ENCODE measurements around the gene LRRC63. TPM values are rescaled to one million over a fixed set of nuclear protein-coding genes. Genes with fewer than 3 reads are reported as not detected.

LRRC63 gene
- total RNA-seq, 1 donor from 2014 or later, result 0.42 TPM

DNA sequence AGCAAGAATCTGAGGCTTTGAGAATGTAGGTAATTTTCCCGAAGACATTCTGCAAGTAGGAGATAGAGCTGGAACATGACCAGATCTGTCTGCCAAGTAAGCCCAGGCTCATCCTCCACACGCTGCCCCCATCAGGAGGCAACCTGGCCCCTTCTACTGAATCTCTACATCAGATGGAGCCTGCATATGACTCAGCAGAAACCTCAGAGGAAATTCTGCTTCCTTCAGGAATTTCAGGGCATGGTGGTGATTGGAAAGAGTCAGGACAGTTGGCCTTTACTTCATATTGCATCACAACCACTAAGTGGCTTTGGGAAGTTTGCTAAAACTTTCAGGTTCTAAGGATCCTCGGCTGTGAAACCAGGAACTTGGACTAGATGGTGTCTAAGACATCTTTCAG lies 85.2 kb downstream of the LRRC63 start:
- DNase-seq (ENCODE audit: low read depth), result peak; percentile 23
- H3K36me3 ChIP-seq (ENCODE audit: control insufficient read depth, insufficient read depth, low read length), result no peaks in the 10 kb centered on the region
- TF ChIP-seq, protein P1, sequence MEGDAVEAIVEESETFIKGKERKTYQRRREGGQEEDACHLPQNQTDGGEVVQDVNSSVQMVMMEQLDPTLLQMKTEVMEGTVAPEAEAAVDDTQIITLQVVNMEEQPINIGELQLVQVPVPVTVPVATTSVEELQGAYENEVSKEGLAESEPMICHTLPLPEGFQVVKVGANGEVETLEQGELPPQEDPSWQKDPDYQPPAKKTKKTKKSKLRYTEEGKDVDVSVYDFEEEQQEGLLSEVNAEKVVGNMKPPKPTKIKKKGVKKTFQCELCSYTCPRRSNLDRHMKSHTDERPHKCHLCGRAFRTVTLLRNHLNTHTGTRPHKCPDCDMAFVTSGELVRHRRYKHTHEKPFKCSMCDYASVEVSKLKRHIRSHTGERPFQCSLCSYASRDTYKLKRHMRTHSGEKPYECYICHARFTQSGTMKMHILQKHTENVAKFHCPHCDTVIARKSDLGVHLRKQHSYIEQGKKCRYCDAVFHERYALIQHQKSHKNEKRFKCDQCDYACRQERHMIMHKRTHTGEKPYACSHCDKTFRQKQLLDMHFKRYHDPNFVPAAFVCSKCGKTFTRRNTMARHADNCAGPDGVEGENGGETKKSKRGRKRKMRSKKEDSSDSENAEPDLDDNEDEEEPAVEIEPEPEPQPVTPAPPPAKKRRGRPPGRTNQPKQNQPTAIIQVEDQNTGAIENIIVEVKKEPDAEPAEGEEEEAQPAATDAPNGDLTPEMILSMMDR (IDR thresholded peaks at IDR 0.05; ENCODE audit: insufficient read depth, low read length, poor library complexity, severe bottlenecking), result no peak
- H3K27me3 ChIP-seq (ENCODE audit: control insufficient read depth, insufficient read depth, low read length), result no peaks in the 10 kb centered on the region
- no peak overlapping the region for H3K4me3 ChIP-seq (ENCODE audit: low read depth, low read length)

DNA sequence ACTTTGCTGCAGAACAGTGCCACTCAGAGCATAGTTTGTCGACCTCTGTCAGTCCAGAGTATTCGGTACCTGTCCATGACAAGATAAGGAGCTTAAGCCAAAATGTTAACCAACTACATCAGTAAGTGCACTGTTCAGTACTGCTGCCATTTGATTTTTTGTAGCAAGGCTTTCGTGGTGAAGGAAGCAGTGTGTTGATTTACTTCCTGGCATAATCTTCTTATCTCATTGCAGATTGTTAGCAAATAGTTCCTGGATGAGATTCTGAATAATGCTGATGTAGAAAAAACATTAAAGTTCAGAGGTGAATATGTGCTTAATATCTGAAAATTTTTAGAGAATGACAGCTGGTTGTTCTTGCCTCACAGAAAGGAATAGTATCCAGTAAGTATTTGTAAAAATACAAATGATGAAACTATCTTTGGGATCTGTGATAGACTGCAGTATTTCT lies 85.7 kb downstream of the LRRC63 start:
- no peaks in the 10 kb centered on the region for H3K27me3 ChIP-seq (ENCODE audit: control insufficient read depth, insufficient read depth, low read length)
- no peak overlapping the region for H3K4me3 ChIP-seq (ENCODE audit: low read depth, low read length)
- no peaks in the 10 kb centered on the region for H3K36me3 ChIP-seq (ENCODE audit: control insufficient read depth, insufficient read depth, low read length)
- TF ChIP-seq, protein P1 (IDR thresholded peaks at IDR 0.05; ENCODE audit: insufficient read depth, low read length, poor library complexity, severe bottlenecking), result no peak
- DNase-seq (ENCODE audit: low read depth), result no peak

DNA sequence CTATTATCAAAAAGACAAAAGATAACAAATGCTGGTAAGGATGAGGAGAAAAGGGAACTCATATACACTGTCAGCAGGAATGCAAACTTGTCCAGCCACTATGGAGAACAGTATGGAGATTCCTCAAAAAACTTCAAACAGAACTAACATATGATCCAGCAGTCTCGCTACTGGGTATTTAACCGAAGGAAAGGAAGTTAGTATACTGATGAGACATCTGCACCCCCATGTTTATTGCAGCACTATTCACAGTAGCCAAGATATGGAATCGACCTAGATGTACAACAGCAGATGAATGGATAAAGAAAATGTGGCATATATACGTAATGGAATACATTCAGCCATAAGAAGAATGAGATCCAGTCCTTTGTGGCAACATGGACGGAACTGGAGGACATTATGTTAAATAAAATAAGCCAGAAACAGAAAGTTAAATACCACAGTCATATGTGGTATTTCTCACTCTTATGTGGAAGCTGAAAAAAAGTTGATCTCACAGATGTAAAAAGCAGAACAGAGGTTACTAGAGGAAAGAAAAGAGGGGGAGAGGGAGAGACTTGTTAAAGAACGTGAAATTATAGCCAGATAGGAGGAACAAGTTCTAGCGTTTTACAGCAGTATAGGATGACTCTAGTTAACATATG lies 92.1 kb downstream of the LRRC63 start:
- TF ChIP-seq, protein P1 (IDR thresholded peaks at IDR 0.05; ENCODE audit: insufficient read depth, low read length, poor library complexity, severe bottlenecking), result no peak
- H3K4me3 ChIP-seq (ENCODE audit: low read depth, low read length), result no peak overlapping the region
- no peak for DNase-seq (ENCODE audit: low read depth)
- H3K27me3 ChIP-seq (ENCODE audit: control insufficient read depth, insufficient read depth, low read length), result no peaks in the 10 kb centered on the region
- no peaks in the 10 kb centered on the region for H3K36me3 ChIP-seq (ENCODE audit: control insufficient read depth, insufficient read depth, low read length)

DNA sequence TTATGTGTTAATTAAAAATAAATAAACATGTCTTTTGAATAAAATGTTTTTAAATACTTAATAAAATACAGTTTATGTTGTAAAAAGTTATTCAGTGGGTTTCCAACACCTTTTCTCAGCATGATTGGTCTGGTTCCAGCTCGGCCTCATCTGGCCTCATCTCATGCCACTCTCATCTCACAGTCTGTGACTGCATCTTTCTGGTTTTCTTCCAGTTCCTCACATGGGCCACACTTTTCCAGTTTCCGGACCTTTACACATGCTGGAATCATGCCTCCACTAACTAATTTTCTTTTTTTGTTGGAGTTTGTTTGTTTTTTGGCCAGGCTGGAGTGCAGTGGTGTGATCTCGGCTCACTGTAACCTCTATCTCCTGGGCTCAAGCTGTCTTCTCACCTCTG lies 92.8 kb downstream of the LRRC63 start:
- DNase-seq (ENCODE audit: low read depth), result no peak
- H3K4me3 ChIP-seq (ENCODE audit: low read depth, low read length), result no peak overlapping the region
- no peaks in the 10 kb centered on the region for H3K27me3 ChIP-seq (ENCODE audit: control insufficient read depth, insufficient read depth, low read length)
- TF ChIP-seq, protein P1 (IDR thresholded peaks at IDR 0.05; ENCODE audit: insufficient read depth, low read length, poor library complexity, severe bottlenecking), result no peak
- no peaks in the 10 kb centered on the region for H3K36me3 ChIP-seq (ENCODE audit: control insufficient read depth, insufficient read depth, low read length)

DNA sequence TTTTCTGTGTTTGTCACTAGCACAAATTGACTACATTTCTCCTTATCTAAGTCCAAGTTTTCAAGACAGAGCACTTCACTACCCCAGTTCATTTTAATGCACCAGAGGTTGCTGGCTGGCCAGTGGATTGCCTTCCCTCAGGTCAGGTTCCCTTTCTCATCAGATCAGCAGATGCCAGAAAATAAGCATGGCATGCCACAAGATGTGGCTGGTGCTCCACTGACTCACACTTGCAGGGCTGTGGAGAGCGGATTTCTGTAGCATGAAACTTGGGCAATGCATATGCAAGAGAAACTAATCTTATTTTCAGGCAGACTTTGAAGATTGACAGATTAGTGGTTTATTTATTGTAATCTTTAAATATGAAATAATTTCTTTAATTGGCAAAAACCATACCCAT lies 95.8 kb downstream of the LRRC63 start:
- H3K4me3 ChIP-seq (ENCODE audit: low read depth, low read length), result no peak overlapping the region
- TF ChIP-seq, protein P1 (IDR thresholded peaks at IDR 0.05; ENCODE audit: insufficient read depth, low read length, poor library complexity, severe bottlenecking), result no peak
- no peaks in the 10 kb centered on the region for H3K36me3 ChIP-seq (ENCODE audit: control insufficient read depth, insufficient read depth, low read length)
- no peaks in the 10 kb centered on the region for H3K27me3 ChIP-seq (ENCODE audit: control insufficient read depth, insufficient read depth, low read length)
- DNase-seq (ENCODE audit: low read depth), result no peak

DNA sequence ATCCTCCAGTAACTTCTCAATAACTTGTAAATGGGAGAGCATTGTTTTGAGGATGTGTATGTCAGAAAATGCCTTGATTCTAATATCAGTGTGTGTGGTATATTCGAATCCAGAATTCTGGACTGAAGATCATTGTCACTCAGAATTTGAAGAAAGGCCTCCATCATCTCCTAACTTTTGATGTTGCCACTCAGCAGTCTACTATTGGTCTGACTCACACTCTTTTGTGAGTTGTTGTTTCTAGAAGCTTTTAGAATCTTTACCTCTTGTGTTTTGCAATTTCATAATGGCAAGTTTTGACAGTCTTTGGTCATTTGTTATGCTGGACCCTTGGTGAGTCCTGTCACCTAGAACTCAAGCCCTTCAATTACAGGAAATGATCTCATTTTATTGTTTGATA lies 98.3 kb downstream of the LRRC63 start:
- Histone ChIP-seq H3K27me3 (ENCODE audit: control insufficient read depth, insufficient read depth, low read length) (no peaks in the 10 kb centered on the region), H3K4me3 (ENCODE audit: low read depth, low read length) (no peak overlapping the region), H3K36me3 (ENCODE audit: control insufficient read depth, insufficient read depth, low read length) (no peaks in the 10 kb centered on the region)
- no peak for DNase-seq (ENCODE audit: low read depth)
- TF ChIP-seq, protein P1 (IDR thresholded peaks at IDR 0.05; ENCODE audit: insufficient read depth, low read length, poor library complexity, severe bottlenecking), result no peak
